Occipital lobe (tissue), 2 donors: ENCODE data around the gene GALNT12. TPM values are rescaled to one million over a fixed set of nuclear protein-coding genes. Genes with fewer than 3 reads are reported as not detected.

Experiments
- DNase-seq: peaks from one replicate; lab custom pipeline; 2025; lab: John Stamatoyannopoulos, UW
- total RNA-seq: library from RNA; depleted of rRNA; stranded (reverse); fragments of >200 nt; gene quantifications from one replicate; pipeline ENCODE4 v1.2.3, GENCODE V29; 2014

GALNT12 gene
- total RNA-seq, 1 donor from 2014 or later = 1.2 TPM

GRCh38 chr9:98860871-98861293 is 53.4 kb downstream of the GALNT12 start:
- peak; percentile 26 for DNase-seq

- DNase-seq = no peak
These were observed 54.5 kb downstream of the GALNT12 start for GRCh38 chr9:98861781-98862504.

GRCh38 chr9:98862936-98863335 is 55.5 kb downstream of the GALNT12 start:
- no peak for DNase-seq

DNA sequence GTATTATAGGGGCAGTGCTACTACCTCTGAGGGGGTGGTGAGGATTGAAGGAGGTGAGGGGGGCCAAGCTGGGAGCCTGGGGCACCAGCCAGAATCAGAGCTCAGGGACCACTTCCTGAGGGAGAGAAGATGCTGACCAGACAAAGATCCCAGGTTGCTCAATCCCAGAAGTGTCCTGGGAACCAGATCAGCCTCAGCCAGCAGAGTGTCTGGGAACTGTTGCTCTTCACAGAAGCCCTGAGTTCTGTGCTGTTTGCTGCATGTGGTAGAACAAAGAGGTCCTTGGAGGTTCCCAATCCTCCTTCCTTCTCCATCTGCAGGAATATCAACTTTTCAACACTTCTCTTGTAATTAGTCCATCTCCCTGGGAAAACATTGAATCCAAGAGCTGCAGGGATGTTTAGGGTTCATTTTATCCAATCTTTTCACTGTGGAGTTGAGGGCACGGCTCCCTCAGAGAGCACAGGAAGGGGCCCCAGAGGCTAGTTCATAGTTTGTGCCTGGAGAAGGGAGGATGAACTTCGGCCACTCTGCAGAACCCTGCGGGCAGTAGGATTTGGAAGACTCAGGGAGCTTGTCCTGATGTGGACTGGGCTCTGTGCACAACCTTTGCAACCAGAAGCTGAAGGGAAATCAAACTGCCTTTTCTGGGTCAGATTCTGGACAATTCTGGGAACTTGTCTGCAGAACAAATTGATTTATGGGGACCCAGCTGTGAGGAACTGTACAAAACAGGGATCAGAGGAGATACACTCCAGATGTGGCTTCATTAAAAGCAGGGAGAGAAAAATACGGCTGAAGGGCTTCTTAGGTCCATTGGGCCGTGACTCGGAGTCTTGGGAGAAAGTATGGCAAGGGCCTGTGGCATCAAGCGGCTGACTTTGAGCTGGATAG is 57.1 kb downstream of the GALNT12 start:
- no peak for DNase-seq

DNA sequence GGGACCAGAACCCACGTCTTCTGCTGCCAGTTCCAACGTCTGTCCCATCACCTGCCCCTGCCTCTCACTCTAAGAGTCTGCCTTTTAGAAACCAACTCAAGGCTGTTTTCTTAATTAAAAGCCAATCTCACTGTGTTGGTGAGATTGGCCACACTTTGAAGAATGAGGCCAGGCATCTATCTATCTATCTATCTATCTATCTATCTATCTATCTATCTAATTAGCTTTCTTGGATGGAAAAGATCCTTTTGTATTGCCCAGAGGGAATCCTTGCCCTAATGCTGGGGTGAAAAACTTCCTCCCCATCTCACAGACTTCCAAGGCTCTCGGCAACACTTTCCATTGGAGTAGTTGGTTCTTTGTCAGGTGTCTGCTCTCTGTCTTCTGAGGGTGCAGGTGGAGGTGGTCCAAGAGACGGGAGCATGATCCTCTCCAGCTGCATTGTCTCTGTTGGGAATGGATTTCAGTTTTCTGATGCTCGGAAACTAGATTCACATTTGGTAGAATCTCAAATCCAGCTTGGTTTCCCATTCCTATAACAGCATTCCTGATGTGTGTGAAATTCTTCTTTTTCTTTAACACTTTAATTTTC is 57.9 kb downstream of the GALNT12 start:
- DNase-seq = no peak

DNA sequence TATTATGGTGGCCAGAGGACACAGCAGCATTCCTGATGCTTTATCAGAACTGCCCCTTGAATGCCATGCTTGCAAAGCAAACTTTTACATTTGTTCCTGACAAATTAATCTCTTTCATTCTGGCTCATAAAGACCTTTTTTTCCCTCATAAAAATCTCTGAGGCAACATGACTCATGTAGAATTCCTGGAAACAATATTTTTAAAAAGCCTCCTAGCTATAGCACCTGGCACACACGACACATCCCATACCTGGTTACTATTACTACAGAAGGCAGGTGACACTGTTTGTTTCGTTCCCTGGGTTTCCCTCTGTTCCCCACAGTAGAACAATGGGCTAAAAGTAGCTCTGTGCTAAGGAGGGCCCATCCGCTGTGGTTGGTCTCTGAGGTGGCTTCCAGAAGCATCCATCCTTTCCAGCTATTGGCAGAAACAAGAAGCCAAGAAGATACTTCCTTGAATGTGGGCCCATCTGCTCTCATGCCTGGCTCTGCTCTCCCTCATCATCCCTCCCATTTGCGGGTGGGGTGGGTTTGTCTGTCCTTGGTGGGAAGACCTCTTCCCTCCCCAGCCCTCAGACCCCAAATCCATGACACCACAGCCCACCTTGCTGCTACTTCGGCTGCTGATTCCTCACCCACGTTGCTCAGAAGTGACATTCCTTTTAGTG is 59.1 kb downstream of the GALNT12 start:
- DNase-seq = no peak

- no peak for DNase-seq
These were observed 59.6 kb downstream of the GALNT12 start for GRCh38 chr9:98867103-98867428.

DNA sequence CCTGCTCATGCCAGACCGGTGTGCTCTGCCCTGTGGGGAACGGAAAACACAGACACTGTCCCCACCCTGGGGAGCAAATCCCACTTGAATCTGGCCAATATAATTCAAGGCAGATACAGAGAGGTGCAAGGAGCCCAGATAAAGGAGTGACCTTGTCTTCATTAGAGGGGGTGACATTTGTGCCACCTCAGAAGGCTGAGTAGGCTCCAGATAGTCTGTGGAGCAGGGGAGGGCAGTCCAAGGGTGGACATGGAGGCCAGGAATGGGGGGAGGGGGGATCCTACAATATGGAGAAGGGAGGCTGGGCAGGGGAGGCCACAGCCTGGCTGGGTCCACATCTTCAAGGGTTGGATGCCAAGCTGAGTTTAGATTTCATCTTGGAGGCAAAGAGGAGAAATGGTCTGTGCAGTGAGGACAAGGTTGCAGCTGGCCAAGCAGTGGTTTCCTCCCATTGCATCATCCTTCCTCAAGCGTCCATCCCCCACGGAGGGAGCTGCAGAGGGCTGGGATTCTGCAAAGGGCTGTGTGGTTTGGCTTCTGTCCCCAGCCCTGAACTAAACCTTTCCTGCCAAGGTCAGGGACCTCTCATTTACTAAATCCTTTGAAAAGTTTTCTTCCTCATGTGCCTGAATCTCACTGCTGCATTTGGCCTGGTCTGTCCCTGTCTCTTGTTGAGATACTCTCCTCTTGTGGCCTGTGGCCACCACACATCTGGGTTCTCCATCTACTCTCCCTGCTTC is 60.1 kb downstream of the GALNT12 start:
- no peak for DNase-seq

- no peak for DNase-seq
These were observed 61.7 kb downstream of the GALNT12 start for GRCh38 chr9:98869078-98869745.

DNA sequence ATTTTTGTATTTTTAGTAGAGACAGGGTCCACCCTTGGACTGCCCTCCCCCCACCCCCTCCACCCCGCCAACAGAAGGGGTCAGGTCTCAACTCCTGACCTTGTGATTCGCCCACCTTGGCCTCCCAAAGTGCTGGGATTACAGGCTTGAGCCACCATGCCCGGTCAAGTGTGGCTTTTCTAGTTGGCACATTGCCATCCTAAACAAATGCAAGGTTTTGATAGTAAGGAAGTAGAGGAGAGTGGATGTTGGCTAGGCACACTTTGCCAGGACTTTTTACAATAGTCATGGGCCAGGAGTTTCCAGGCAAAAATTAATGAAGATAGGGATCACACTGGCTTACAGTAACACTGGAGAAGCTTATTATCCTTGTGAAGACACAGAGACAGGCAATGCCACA is 62.4 kb downstream of the GALNT12 start:
- DNase-seq = no peak

DNA sequence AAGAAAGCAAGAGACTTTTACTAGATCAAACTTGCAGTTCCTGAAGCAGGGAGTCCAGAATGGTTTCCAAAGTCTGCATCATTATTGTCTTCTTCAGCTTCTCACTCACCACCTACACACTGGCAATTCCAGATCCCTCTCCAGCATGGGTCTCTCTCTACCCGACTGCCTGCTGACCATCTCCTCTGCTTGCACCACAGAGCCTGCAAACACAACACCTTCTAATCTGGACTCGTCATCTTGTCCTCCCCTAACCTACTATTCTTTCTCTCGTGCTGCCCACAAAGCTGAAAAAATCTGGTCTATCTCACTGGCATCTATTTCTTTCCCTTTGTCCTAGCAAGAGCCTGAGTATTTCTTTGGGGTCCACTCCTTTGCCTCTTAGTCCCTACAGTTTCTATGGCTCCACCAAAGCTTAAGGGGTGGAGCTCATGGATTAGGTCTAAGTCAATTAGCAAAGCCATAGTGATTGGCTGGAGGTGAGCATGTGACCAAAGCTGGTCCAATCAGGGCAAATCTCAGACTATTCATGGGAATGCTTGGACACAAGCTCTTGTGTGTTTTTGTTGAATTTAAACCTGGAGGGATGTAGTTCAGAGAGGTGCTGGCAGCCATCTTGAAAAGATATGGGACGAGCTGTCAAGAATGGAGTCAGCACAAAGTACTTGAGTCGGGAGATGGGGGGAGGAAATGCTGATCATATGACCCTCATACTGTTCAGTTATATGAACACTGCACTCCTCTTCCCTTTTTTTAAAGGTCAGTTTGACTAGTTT is 63.5 kb downstream of the GALNT12 start:
- DNase-seq = no peak

DNA sequence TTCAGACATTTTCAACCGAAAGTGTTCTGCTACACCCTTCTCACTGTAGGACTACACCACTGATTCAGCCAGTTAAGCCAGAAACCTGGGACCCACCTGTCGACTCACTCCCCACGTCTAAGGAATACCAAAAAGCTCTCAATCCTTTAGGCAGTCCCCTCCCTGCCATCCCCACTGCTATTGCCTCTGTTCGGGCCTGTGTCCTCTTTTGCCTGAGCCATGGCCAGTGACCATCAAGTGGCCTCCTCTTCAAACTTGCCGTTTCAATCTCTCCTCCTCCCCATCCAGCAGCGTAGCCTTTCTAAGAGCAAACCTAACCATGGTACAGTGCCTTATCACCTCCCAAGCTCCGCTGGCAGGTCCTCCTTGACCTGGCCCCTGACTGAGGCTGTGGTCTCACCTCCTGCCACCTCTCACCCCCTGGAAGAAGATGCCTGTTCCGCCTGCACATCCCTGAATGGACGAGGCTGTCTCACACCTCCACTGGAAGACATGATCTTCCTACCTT is 64.1 kb downstream of the GALNT12 start:
- no peak for DNase-seq

DNA sequence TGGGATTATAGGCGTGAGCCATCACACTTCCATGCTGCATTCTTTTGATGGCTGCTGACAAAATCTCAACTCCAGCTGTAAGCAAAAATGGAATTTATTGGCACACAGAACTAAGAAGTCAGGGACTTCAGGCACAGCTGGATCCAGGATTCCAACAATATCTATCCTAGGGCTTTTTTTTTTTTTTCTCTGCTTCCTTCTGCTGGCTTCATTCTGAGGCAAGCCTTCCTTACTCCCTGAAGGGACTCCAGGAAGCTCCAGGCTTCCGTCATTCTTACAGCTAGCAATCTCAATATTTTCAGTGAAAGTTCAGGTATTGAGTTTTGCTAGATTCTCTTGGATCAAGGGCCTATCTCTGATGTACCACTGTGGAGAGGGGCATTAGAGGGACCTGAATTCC is 66.1 kb downstream of the GALNT12 start:
- no peak for DNase-seq

- DNase-seq = no peak
These were observed 66.5 kb downstream of the GALNT12 start for GRCh38 chr9:98873951-98874371.

- DNase-seq = no peak
These were observed 67.3 kb downstream of the GALNT12 start for GRCh38 chr9:98874721-98875255.

DNA sequence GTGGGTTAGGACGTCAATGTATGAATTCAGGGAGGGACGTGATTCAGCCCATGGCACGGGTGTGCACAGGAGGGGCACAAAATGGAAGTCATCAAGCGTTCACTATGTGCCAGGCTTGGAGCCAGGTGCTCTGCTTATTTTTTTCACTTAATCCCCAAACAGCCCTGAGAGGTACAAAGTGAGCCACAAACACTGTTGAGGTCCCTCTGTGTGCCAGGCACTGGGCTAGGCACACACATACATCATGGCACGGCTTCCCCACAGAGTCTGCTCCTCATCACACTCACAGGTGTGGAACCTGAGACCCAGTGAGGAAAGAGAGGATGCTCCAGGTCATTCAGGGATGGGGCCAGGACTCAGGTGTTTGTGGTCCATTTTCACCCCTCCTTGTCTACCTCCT is 68.1 kb downstream of the GALNT12 start:
- DNase-seq = no peak

GRCh38 chr9:98877311-98877710 is 69.8 kb downstream of the GALNT12 start:
- no peak for DNase-seq

DNA sequence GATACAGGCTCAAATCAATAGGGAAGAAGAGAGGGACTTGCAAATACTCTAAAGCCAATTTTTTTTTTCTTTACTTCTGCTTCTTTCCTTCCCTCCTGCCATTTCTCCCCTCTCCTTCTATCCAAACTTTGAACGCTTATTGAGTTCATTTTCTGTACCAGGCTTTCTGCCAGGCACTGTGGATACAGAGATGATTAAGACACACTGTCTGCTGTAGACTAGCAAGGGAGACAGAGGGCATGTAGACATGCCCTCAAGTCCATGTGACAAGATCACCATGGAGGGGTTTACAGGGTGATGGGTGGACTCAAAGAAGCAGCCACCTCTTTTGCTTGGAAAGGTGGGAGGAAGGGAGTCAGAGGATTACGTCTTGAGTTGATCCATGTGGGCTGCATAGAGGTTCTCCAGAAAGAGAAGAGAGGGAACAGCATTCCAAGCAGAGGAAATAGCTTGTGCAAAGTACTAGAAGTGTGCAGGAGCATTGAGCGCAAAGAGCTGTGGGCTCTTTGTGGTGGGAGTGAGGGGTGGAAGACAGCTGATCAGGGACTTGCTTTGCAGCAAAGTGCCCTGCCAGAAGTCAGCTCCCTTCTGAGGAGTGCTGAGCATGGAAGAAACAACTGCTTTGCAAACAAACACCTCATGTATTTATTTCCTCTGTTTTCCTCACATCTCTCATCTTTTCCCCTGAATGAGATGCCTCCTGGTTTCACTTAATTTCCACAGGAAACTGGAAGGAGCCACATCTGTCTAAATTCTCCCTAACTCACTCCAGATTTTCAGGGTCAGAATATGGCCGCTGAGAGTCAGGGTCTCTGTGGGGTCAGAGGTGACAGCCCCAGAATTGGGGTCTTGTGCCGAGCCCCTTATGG is 71.9 kb downstream of the GALNT12 start:
- no peak for DNase-seq
